GM12878 (cell line): ENCODE measurements around the gene SMG5. TPM values are rescaled to one million over a fixed set of nuclear protein-coding genes. Genes with fewer than 3 reads are reported as not detected.

ENCODE experiments used
- ASH2L ChIP-seq: fragments of 300-600, 200-600 bp; sonication (generic); IDR thresholded peaks from 2 replicates; pipeline ENCODE4 v1.6.1; 2017; ENCODE audit warnings: low read depth, mild to moderate bottlenecking, borderline replicate concordance
- BACH1 ChIP-seq: fragments of 450-650 bp; IDR thresholded peaks from 2 replicates; pipeline ENCODE4 v1.6.1; 2017; ENCODE audit warnings: mild to moderate bottlenecking, borderline replicate concordance
- CBFB ChIP-seq: IDR thresholded peaks from 2 replicates; pipeline ENCODE4 v1.6.1; 2016; ENCODE audit warnings: antibody characterized with exemption, low read depth
- ESRRA ChIP-seq: IDR thresholded peaks from 2 replicates; pipeline ENCODE4 v1.6.1; 2012; ENCODE audit warnings: mild to moderate bottlenecking, low read length, improper control_type of control experiment
- JUND ChIP-seq: IDR thresholded peaks from 2 replicates; pipeline ENCODE4 v1.6.1; 2012; ENCODE audit warnings: low read depth, mild to moderate bottlenecking, low read length, improper control_type of control experiment, moderate library complexity
- KLF5 ChIP-seq: fragments of 450-650 bp; IDR thresholded peaks from 2 replicates; pipeline ENCODE4 v1.6.1; 2014; ENCODE audit warnings: mild to moderate bottlenecking; ENCODE audit not compliant: partially characterized antibody
- MTA2 ChIP-seq: fragments of 450-650 bp; IDR thresholded peaks from 2 replicates; pipeline ENCODE4 v1.6.1; 2016; ENCODE audit warnings: low read depth, mild to moderate bottlenecking, moderate library complexity
- MTA3 ChIP-seq: IDR thresholded peaks from 2 replicates; pipeline ENCODE4 v1.6.1; 2012; ENCODE audit warnings: low read length, inconsistent platforms, borderline replicate concordance
- NR2C1 ChIP-seq: fragments of 450-650 bp; IDR thresholded peaks from 2 replicates; pipeline ENCODE4 v1.6.1; 2017; ENCODE audit warnings: antibody characterized with exemption, mild to moderate bottlenecking, moderate library complexity
- PML ChIP-seq: IDR thresholded peaks from 2 replicates; pipeline ENCODE4 v1.6.1; 2012; ENCODE audit warnings: low read length, inconsistent platforms
- POLR2AphosphoS5 ChIP-seq: IDR thresholded peaks from 2 replicates; pipeline ENCODE4 v1.6.1; 2011; ENCODE audit warnings: mild to moderate bottlenecking, low read length, inconsistent platforms
- RCOR1 ChIP-seq: conservative IDR thresholded peaks from 2 replicates; pipeline ENCODE4 v1.6.1; 2012; ENCODE audit warnings: low read depth, low read length, improper control_type of control experiment
- RELA ChIP-seq: fragments of 450-650 bp; IDR thresholded peaks from 2 replicates; pipeline ENCODE4 v1.8.0; 2014; ENCODE audit warnings: borderline replicate concordance; ENCODE audit not compliant: partially characterized antibody
- SIX5 ChIP-seq: IDR thresholded peaks from 2 replicates; pipeline ENCODE4 v1.6.1; 2011; ENCODE audit warnings: mild to moderate bottlenecking, low read depth, low read length, moderate library complexity; ENCODE audit not compliant: severe bottlenecking
- SPI1 ChIP-seq: IDR thresholded peaks from 2 replicates; pipeline ENCODE4 v1.6.1; 2011; ENCODE audit warnings: low read depth, mild to moderate bottlenecking, low read length, moderate library complexity, borderline replicate concordance; ENCODE audit not compliant: insufficient read depth
- SREBF2 ChIP-seq: IDR thresholded peaks from 2 replicates; pipeline ENCODE4 v1.6.1; 2012; ENCODE audit warnings: mild to moderate bottlenecking, low read length
- SRF ChIP-seq, 2 experiments: IDR thresholded peaks; 2 replicates each; pipeline ENCODE4 v1.6.1; 2011; ENCODE audit warnings: low read depth in 2 of 2, low read length in 2 of 2, mild to moderate bottlenecking in 1 of 2, moderate library complexity in 1 of 2
- polyA plus RNA-seq, 11 experiments: library from polyadenylated mRNA; depleted of rRNA in 4 of 11; unstranded in 6 of 11; stranded (reverse) in 5 of 11; fragments of >200 nt; fragmentation: Nextera tagmentation in 4 of 11; fragmentation: Illumina TruSeq in 1 of 11; extraction: Ambion mirVana in 4 of 11; extraction: Trizol in 1 of 11; gene quantifications; 1 replicate in 1 of 11; 2 replicates in 10 of 11; pipeline versions ENCODE4 v1.2.1 to v1.2.3, GENCODE V29; 2011 to 2016; ENCODE audit warnings: inconsistent platforms in 2 of 11, missing spikeins in 2 of 11, low read depth in 1 of 11
- total RNA-seq, 4 experiments: library from RNA; depleted of rRNA in 3 of 4; stranded (reverse); fragments of >200 nt in 3 of 4; fragmentation: Illumina TruSeq in 1 of 4; extraction: Trizol in 1 of 4; gene quantifications; 2 replicates each; pipeline versions ENCODE4 v1.2.1 to v1.2.3, GENCODE V29; 2013 to 2021
- TF ChIP-seq, protein P1 (sequence below): fragments of 450-650 bp; IDR thresholded peaks from 2 replicates; pipeline ENCODE4 v1.6.1; 2018; ENCODE audit warnings: borderline replicate concordance, mild to moderate bottlenecking; ENCODE audit not compliant: partially characterized antibody
- TF ChIP-seq, protein P2 (sequence below): IDR thresholded peaks from 2 replicates; pipeline ENCODE4 v1.6.1; 2012; ENCODE audit warnings: low read depth, low read length, improper control_type of control experiment
- TF ChIP-seq, protein P3 (sequence below): fragments of 450-650 bp; IDR thresholded peaks from 2 replicates; pipeline ENCODE4 v1.6.1; 2017; ENCODE audit warnings: antibody characterized with exemption, mild to moderate bottlenecking, moderate library complexity

The SMG5 gene
- total and polyA plus RNA-seq, 10 of the 15 experiments (the other 5 are each of a cell fraction or from before 2014, with no cell fraction given), result 0.76 to 61.5 (median 48.8) TPM

DNA sequence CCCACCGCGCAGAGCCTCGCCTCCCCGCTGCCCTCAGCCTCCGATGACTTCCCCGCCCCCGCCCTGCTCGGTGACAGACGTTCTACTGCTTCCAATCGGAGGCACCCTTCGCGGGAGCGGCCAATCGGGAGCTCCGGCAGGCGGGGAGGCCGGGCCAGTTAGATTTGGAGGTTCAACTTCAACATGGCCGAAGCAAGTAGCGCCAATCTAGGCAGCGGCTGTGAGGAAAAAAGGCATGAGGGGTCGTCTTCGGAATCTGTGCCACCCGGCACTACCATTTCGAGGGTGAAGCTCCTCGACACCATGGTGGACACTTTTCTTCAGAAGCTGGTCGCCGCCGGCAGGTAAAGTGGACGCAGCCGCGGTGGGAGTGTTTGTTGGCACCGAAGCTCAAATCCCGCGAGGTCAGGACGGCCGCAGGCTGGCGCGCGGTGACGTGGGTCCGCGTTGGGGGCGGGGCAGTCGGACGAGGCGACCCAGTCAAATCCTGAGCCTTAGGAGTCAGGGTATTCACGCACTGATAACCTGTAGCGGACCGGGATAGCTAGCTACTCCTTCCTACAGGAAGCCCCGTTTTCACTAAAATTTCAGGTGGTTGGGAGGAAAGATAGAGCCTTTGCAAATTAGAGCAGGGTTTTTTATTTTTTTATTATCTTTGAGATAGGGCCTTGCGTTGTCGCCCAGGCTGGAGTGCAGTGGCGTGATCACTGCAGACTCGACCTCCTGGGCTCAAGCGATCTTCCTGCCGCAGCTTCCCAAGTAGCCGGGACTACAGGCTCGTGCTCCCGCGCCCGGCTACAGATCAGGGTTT is 69.6 kb downstream of the SMG5 start, which contains the start of gene PMF1 (continued):
- TF ChIP-seq, protein P1, sequence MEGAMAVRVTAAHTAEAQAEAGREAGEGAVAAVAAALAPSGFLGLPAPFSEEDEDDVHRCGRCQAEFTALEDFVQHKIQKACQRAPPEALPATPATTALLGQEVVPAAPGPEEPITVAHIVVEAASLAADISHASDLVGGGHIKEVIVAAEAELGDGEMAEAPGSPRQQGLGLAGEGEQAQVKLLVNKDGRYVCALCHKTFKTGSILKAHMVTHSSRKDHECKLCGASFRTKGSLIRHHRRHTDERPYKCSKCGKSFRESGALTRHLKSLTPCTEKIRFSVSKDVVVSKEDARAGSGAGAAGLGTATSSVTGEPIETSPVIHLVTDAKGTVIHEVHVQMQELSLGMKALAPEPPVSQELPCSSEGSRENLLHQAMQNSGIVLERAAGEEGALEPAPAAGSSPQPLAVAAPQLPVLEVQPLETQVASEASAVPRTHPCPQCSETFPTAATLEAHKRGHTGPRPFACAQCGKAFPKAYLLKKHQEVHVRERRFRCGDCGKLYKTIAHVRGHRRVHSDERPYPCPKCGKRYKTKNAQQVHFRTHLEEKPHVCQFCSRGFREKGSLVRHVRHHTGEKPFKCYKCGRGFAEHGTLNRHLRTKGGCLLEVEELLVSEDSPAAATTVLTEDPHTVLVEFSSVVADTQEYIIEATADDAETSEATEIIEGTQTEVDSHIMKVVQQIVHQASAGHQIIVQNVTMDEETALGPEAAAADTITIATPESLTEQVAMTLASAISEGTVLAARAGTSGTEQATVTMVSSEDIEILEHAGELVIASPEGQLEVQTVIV, result no peak
- TF ChIP-seq BACH1 (peak; percentile 83; the same call in 1 of the 2 replicates), MTA2 (no peak), RCOR1 (peak; percentile 90; the same call in 1 of the 2 replicates), MTA3 (peak; percentile 86; the same call in 1 of the 2 replicates), ASH2L (no peak), ESRRA (no peak), KLF5 (peak; percentile 56), PML (peak; percentile 97), SRF (IDR thresholded peaks at IDR 0.05; ENCODE audit: low read depth in 2 of 2, low read length in 2 of 2) (no peak), POLR2AphosphoS5 (peak; percentile 93), SIX5 (no peak), CBFB (no peak; the same call in none of the 2 replicates), NR2C1 (no peak), RELA (no peak), JUND (no peak), SREBF2 (no peak), SPI1 (no peak)
- TF ChIP-seq, protein P2, sequence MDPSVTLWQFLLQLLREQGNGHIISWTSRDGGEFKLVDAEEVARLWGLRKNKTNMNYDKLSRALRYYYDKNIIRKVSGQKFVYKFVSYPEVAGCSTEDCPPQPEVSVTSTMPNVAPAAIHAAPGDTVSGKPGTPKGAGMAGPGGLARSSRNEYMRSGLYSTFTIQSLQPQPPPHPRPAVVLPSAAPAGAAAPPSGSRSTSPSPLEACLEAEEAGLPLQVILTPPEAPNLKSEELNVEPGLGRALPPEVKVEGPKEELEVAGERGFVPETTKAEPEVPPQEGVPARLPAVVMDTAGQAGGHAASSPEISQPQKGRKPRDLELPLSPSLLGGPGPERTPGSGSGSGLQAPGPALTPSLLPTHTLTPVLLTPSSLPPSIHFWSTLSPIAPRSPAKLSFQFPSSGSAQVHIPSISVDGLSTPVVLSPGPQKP, result 0 out of 2 replicates have a peak, but pooled peaks have one; percentile 3
- TF ChIP-seq, protein P3, sequence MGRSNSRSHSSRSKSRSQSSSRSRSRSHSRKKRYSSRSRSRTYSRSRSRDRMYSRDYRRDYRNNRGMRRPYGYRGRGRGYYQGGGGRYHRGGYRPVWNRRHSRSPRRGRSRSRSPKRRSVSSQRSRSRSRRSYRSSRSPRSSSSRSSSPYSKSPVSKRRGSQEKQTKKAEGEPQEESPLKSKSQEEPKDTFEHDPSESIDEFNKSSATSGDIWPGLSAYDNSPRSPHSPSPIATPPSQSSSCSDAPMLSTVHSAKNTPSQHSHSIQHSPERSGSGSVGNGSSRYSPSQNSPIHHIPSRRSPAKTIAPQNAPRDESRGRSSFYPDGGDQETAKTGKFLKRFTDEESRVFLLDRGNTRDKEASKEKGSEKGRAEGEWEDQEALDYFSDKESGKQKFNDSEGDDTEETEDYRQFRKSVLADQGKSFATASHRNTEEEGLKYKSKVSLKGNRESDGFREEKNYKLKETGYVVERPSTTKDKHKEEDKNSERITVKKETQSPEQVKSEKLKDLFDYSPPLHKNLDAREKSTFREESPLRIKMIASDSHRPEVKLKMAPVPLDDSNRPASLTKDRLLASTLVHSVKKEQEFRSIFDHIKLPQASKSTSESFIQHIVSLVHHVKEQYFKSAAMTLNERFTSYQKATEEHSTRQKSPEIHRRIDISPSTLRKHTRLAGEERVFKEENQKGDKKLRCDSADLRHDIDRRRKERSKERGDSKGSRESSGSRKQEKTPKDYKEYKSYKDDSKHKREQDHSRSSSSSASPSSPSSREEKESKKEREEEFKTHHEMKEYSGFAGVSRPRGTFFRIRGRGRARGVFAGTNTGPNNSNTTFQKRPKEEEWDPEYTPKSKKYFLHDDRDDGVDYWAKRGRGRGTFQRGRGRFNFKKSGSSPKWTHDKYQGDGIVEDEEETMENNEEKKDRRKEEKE, result no peak
